22Rv1 (cell line): ENCODE measurements around the gene ZBTB45.

ENCODE experiments used
- CTCF ChIP-seq: fragments of 450-650 bp; IDR thresholded peaks from 2 replicates; pipeline ENCODE4 v1.5.1; 2017; ENCODE audit warnings: mild to moderate bottlenecking
- ZFX ChIP-seq: fragments of 450-650 bp; IDR thresholded peaks from 2 replicates; pipeline ENCODE4 v1.6.1; 2017; ENCODE audit warnings: antibody characterized with exemption, borderline replicate concordance

- no peak for TF ChIP-seq CTCF
- TF ChIP-seq ZFX: no peak
These were observed 3.1 kb upstream of the ZBTB45 start for GRCh38 chr19:58522709-58523108.
